GM20000 (cell line): ENCODE data around the gene GDI2.

ENCODE experiments used
- DNase-seq: peaks from one replicate; pipeline ENCODE4 v3.0.0; 2012; ENCODE audit warnings: low spot score
- TF ChIP-seq, protein P1 (sequence below): IDR thresholded peaks from 2 replicates; pipeline ENCODE4 v1.5.1; 2012; ENCODE audit warnings: mild to moderate bottlenecking, control low read depth; ENCODE audit errors: extremely low read depth, missing control alignments

Gene GDI2

DNA sequence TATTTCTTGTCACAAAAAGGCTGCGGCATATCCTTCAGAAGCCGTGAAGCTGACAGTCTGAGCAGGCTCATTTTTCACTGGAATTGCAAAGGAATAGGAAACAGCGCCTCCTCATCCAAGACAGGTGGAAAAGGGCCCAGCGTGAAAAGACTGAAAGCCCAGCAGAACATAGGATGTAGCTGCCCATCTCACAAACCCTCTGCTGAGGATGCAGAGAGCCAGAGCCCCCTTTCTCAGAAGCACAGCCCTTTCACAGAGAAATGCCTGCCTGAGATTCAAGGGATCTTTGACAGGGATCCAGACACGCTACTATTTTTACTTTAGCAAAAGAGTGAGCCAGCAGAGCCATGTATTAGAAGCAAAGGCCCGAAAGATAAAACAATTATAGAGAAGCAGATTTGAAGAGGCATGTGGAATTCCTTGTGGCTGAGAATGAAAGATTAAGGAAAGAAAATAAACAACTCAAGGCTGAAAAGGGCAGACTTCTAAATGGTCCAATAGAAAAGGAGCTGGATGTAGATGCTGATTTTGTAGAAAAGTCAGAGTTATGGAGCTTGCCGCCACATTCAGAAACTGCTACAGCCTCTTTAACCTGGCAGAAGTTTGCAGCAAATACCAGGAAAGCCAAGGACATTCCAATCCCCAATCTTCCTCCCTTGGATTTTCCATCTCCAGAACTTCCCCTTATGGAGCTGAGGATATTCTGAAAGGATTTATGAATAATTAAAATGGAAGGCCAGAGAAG lies 36.9 kb downstream of the GDI2 start:
- no peak for DNase-seq

DNA sequence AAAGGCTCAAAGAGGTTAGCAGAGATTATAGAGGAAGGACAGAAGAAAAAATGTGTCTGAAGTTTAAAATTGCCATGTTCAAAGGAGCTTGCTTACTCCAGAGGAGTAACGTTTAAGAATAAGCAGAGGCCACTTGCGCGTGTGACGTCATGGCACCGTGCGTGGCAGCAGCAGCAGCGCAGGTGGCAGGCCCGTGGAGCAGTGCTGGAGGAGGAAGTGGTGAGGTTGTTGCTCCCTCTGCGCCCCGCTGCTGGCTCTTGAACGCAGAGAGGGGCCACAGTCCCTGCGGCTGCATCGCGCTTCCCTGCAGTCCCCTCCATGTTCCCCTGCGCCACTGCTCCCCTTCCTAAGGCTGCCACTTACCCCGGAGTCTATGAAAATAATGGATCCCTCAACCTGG lies 37.5 kb downstream of the GDI2 start:
- DNase-seq = peak; percentile 12
- TF ChIP-seq, protein P1, sequence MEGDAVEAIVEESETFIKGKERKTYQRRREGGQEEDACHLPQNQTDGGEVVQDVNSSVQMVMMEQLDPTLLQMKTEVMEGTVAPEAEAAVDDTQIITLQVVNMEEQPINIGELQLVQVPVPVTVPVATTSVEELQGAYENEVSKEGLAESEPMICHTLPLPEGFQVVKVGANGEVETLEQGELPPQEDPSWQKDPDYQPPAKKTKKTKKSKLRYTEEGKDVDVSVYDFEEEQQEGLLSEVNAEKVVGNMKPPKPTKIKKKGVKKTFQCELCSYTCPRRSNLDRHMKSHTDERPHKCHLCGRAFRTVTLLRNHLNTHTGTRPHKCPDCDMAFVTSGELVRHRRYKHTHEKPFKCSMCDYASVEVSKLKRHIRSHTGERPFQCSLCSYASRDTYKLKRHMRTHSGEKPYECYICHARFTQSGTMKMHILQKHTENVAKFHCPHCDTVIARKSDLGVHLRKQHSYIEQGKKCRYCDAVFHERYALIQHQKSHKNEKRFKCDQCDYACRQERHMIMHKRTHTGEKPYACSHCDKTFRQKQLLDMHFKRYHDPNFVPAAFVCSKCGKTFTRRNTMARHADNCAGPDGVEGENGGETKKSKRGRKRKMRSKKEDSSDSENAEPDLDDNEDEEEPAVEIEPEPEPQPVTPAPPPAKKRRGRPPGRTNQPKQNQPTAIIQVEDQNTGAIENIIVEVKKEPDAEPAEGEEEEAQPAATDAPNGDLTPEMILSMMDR = no peak

More for the DNA sequence above, 36.9 kb downstream of the GDI2 start:
- TF ChIP-seq, protein P1 = no peak

DNA sequence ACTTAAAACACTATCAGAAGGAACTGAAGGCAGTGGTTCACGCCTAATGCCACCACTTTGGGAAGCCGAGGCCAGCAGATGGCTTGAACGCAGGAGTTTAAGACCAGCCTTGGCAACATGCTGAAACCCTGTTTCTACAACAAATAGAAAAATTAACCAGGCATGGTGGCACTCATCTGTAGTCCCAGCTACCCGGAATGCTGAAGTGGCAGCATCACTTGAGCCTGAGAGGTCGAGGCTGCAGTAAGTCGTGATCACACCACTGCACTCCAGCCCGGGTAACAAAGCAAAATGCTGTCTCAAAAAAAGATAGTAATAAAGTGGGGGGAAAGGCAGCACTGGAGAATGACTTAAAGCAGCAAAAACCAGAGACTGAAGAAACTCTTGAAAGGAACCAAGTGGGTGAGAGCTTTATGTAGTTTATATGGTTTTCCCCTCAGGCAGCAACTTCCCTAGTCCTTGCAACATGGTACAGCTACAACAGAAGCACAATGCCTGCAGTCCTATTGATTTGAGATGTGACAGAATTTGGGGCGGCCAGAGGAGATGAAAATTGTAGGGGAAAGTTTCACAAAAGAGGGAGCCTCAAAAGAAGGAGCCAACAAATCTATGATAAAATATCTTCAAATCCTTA lies 38.1 kb downstream of the GDI2 start:
- no peak for DNase-seq
- TF ChIP-seq, protein P1 = no peak

DNA sequence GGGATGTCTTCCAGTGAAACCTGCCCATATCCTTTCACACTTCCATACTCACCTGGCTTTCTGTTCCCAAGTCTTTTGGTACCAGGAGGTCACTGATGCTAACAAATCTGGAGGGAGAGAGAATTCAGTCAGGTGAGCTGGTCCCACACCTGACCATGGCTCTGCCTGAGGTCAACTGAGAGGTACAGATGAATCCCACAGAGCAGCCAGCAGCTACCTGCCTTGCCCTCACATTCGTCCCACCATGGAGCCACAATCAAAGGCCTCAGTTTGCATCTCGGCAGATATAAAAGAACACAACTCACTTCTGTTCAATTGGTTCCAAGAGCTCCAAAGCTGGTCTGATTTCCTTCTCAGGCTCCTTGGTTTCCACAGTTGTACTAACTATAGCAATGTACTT lies 47.0 kb downstream of the GDI2 start:
- DNase-seq = no peak
- TF ChIP-seq, protein P1 = no peak

DNA sequence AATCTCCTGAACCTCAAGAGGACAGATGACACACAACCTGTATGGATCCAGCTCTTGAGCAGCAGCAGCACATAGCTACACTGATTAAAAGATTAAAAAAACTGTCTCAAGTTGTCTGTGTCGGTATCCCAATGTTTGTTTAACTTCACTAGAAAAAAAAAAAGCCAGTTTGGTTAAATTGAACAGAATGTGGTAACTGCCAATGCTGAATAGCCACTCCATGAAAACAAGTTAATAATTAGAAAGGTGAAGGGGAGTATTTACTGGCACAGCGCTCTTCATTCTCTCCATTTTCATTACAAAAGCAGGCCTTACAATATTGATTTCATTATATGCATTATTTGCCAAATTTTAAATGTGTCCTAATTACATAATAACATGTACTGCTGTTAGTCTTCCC lies 47.6 kb downstream of the GDI2 start:
- no peak for DNase-seq
- TF ChIP-seq, protein P1 = no peak

DNA sequence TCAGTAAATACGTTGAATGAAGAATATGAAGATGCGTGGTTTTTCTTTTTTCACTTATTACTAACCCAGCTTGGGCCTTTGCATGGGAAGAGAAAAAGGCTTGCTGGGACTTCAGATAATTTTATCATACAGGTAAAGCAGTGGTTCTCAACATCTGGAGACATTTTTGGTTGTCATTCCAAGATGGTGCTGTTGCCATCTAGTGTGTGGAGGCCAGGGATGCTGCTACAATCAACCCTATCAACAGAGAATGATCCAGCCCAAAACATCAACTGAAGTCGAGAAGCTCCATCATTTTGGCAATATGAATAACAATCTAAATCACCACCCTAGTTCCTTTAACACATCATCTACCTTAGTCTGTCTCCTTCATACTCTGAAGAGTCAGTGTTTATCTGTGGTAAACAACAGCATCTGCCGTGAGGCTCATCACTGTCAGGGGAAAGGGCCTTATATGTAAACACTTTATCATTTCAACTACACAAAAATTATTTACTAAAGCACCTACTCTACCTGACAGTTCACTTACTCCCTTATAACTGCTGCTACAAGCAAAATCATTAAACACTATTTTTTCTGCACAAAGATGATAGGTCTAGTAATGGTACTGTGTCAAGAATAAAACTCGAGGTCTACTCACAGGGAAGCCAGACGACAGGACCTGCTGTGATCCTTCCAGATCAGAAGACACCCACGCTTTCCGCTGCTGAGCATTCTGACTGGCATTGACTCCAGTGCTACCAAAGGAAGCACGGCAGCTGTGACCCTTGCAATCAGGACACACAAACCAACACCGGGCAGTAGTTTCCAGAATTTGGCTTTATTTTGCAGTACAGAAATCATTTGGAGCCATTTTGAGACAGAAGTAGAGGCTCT lies 48.6 kb downstream of the GDI2 start:
- TF ChIP-seq, protein P1 = no peak
- DNase-seq = no peak

DNA sequence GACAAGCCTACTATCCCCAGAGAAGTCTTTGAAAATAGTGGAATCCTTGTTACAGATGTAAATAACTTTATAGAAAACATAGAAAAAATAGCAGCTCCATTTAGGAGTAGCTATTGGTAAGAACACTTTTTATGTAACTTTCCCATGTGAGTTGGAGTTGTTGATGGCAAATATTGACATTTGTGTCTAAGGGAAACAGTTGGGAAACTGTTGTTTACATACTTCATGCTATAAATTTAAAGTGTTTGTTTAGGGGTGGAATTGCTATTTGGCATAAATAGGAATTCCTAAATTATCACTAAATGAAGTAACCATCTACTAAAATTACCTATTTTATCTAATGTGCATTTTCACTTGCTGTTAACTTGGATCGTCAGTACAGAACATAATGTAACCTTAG lies 50.7 kb downstream of the GDI2 start:
- DNase-seq = no peak
- TF ChIP-seq, protein P1 = no peak
